GM18873 (cell line): Measurements from ENCODE around the gene OR4D6.

Experiments
- ATAC-seq: cut with Tn5 transposase; IDR thresholded peaks from one replicate; pipeline ENCODE4 v1.9.1; 2021; ENCODE audit warnings: mild to moderate bottlenecking, moderate library complexity, moderate number of reproducible peaks; ENCODE audit not compliant: unreplicated experiment, low FRiP score

OR4D6 gene

DNA sequence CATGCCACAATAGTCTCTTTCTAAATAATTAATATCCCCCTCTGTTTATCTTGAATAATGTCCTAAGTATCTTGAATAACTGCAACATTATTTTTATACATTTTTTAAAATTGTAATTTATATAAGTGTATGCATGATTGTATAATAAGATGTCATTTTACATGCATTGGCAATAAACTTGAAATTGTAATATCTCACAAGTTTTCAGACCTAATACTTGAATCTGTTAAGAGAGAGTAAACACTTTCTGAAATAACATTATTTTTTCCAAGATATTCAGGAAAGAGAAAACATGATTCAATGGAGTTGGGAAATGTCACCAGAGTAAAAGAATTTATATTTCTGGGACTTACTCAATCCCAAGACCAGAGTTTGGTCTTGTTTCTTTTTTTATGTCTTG lies 46.5 kb downstream of the OR4D6 start, which contains the start of gene OR4D11:
Gene OR4D11, plus strand, starts transcription at position 301 of the 400 bp plus-strand sequence. Its CDS starts 0 bp downstream, at position 301.
- ATAC-seq: no peak
